ENCODE measurements around the gene EPO.

Gene EPO

DNA sequence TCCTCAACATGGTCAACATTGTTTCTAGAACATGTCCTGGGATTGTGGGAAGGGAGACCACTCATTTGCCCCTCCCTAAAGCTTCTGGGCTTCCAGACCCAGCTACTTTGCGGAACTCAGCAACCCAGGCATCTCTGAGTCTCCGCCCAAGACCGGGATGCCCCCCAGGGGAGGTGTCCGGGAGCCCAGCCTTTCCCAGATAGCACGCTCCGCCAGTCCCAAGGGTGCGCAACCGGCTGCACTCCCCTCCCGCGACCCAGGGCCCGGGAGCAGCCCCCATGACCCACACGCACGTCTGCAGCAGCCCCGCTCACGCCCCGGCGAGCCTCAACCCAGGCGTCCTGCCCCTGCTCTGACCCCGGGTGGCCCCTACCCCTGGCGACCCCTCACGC is at the start of gene EPO:
TSS of gene EPO (plus strand) at position 190 of the 392 bp plus-strand sequence. CDS start 513 bp downstream, outside the sequence.
- no peak within 1 kb of the TSS for H3K9ac ChIP-seq (ENCODE audit: low read depth, low read length, poor library complexity, severe bottlenecking)

DNA sequence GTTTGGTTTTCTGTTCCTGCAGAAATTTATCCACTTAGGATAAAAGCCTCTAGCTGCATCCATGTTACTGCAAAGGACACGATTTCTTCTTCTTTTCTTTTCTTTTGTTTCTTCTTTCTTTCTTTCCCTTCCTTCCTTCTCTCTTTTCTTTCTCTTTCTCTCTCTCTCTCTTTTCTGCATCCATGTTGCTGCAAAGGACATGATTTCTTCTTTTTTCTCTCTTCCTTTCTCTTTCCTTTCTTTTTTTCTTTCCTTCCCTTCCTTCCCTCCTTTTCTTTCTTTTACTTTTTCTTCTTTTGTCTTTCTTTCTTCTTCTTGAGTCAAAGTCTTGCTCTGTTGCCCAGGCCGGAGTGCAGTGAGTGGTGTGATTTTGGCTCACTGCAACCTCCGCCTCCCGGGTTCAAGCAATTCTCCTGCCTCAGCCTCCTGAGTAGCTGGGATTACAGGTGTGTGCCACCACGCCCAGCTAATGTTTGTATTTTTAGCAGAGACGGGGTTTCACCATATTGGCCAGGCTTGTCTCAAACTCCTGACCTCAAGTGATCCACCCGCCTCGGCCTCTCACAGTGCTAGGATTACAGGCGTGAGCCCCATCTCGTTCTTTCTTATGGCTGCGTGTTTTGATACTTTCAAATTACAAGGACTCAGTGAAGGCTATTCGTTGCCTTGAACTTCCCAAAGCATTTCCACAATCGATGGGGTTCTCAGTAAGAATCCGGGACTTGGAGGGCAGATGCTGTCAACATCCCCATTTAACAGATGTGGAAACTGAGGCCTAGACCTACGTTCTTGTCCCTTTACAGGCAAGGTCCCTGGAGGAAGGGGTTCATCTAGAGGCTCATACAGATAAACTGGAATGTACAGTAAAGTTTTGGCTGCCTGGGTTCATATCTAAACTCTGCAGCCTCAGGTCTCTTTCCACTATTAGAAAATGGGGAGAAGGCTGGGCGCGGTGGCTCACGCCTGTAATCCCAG is 48.6 kb upstream of the EPO start:
- Histone ChIP-seq H3K9me3 (ENCODE audit: insufficient read depth, low read depth, low read length) (no peaks in the 10 kb centered on the region), H3K27me3 (ENCODE audit: insufficient read depth, low read length, poor library complexity, severe bottlenecking) (no peaks in the 10 kb centered on the region), H3K79me2 (ENCODE audit: insufficient read depth, low read length) (peaks cover 30% of the 10 kb centered on the region), H3K36me3 (ENCODE audit: insufficient read depth, low read length) (peaks cover 3% of the 10 kb centered on the region; the same call in 1 of the 2 replicates), H4K20me1 (ENCODE audit: insufficient read depth, low read length, poor library complexity, severe bottlenecking) (peaks cover 24% of the 10 kb centered on the region), H3K4me3 (ENCODE audit: low read length, poor library complexity, severe bottlenecking) (no peak overlapping the region), H3K4me2 (ENCODE audit: low read depth, low read length, poor library complexity, severe bottlenecking) (no peak overlapping the region), H3K4me1 (ENCODE audit: insufficient read depth, low read length, poor library complexity, severe bottlenecking) (peaks cover 6% of the 10 kb centered on the region), H2AFZ (ENCODE audit: low read length) (no peak overlapping the region), H3F3A (ENCODE audit: low read depth) (no peaks in the 10 kb centered on the region), H3K9ac (ENCODE audit: low read depth, low read length, poor library complexity, severe bottlenecking) (no peak overlapping the region), H3K9me2 (replicated peaks; ENCODE audit: low read depth, low read length) (no peaks in the 10 kb centered on the region)
- TF ChIP-seq, protein P1, sequence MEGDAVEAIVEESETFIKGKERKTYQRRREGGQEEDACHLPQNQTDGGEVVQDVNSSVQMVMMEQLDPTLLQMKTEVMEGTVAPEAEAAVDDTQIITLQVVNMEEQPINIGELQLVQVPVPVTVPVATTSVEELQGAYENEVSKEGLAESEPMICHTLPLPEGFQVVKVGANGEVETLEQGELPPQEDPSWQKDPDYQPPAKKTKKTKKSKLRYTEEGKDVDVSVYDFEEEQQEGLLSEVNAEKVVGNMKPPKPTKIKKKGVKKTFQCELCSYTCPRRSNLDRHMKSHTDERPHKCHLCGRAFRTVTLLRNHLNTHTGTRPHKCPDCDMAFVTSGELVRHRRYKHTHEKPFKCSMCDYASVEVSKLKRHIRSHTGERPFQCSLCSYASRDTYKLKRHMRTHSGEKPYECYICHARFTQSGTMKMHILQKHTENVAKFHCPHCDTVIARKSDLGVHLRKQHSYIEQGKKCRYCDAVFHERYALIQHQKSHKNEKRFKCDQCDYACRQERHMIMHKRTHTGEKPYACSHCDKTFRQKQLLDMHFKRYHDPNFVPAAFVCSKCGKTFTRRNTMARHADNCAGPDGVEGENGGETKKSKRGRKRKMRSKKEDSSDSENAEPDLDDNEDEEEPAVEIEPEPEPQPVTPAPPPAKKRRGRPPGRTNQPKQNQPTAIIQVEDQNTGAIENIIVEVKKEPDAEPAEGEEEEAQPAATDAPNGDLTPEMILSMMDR (conservative IDR thresholded peaks at IDR 0.05; ENCODE audit: low read length), result no peak
- TF ChIP-seq EZH2phosphoT487 (IDR thresholded peaks at IDR 0.05; ENCODE audit: borderline replicate concordance), result no peak

More for the DNA sequence above, at the start of gene EPO:
- no peaks in the 10 kb centered on the region for H3K79me2 ChIP-seq (ENCODE audit: insufficient read depth, low read length)
- no peaks in the 10 kb centered on the region for H3K27me3 ChIP-seq (ENCODE audit: insufficient read depth, low read length, poor library complexity, severe bottlenecking)
- H3K36me3 ChIP-seq (ENCODE audit: insufficient read depth, low read length), result no peaks in the 10 kb centered on the region
- no peaks in the 10 kb centered on the region for H3K9me3 ChIP-seq (ENCODE audit: insufficient read depth, low read depth, low read length)
- no peaks in the 10 kb centered on the region for H3F3A ChIP-seq (ENCODE audit: low read depth)
- no peaks in the 10 kb centered on the region for H4K20me1 ChIP-seq (ENCODE audit: insufficient read depth, low read length, poor library complexity, severe bottlenecking)
- no peaks in the 10 kb centered on the region for H3K4me1 ChIP-seq (ENCODE audit: insufficient read depth, low read length, poor library complexity, severe bottlenecking)
- H3K4me3 ChIP-seq (ENCODE audit: low read length, poor library complexity, severe bottlenecking), result no peak within 1 kb of the TSS
- no peak within 1 kb of the TSS for H2AFZ ChIP-seq (ENCODE audit: low read length)
- H3K4me2 ChIP-seq (ENCODE audit: low read depth, low read length, poor library complexity, severe bottlenecking), result no peak within 1 kb of the TSS
- TF ChIP-seq, protein P1 (conservative IDR thresholded peaks at IDR 0.05; ENCODE audit: low read length), result no peak
- TF ChIP-seq EZH2phosphoT487 (IDR thresholded peaks at IDR 0.05; ENCODE audit: borderline replicate concordance), result no peak
- no peaks in the 10 kb centered on the region for H3K9me2 ChIP-seq (replicated peaks; ENCODE audit: low read depth, low read length)

DNA sequence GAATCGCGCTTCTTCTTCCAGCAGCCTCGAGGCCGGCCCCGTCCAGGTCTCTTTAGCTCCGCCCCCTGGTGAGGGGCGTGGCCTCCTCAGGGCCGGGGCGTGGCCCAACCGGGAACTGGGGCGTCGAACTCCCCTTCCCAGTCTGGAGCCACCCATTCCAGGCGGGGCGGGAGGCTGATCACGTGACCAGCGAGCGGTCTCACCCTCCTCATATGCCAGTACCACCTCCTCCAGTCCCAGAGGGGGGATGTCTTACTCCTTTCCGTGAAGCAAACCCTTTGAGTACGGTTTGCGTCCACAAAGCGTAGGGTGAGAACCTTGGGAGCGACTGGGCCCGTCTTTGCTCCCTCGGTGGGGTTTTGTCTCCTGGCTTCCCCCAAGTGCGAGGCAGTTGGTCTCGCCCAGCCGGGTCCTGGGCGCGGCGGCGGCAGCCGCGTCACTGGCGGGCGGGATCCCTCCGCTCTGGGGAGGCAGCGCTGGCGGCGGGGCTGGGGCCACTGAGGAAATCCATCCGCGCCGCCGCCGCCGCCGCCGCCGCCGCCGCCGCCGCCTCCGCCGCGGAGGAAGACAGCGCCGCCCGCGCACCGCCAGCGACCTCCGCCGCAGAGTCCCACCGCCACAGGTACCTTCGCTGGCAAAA is 46.8 kb upstream of the EPO start, which contains the start of gene GNB2:
TSS of gene GNB2 (plus strand) at position 439 of the 640 bp plus-strand sequence. CDS start 2,526 bp downstream, outside the sequence.
- Histone ChIP-seq H3K79me2 (ENCODE audit: insufficient read depth, low read length) (peaks cover 38% of the 10 kb centered on the region), H3K27me3 (ENCODE audit: insufficient read depth, low read length, poor library complexity, severe bottlenecking) (no peaks in the 10 kb centered on the region), H3K9me2 (replicated peaks; ENCODE audit: low read depth, low read length) (no peaks in the 10 kb centered on the region), H3K36me3 (ENCODE audit: insufficient read depth, low read length) (peaks cover 21% of the 10 kb centered on the region; the same call in 1 of the 2 replicates), H2AFZ (ENCODE audit: low read length) (peak within 1 kb of the TSS; percentile 93), H3K4me3 (ENCODE audit: low read length, poor library complexity, severe bottlenecking) (peak within 1 kb of the TSS; percentile 95), H3K4me2 (ENCODE audit: low read depth, low read length, poor library complexity, severe bottlenecking) (peak within 1 kb of the TSS; percentile 97), H3K9me3 (ENCODE audit: insufficient read depth, low read depth, low read length) (no peaks in the 10 kb centered on the region), H3K4me1 (ENCODE audit: insufficient read depth, low read length, poor library complexity, severe bottlenecking) (peaks cover 7% of the 10 kb centered on the region), H3K9ac (ENCODE audit: low read depth, low read length, poor library complexity, severe bottlenecking) (peak within 1 kb of the TSS; percentile 93), H3F3A (ENCODE audit: low read depth) (no peaks in the 10 kb centered on the region), H4K20me1 (ENCODE audit: insufficient read depth, low read length, poor library complexity, severe bottlenecking) (peaks cover 41% of the 10 kb centered on the region)
- TF ChIP-seq, protein P1 (conservative IDR thresholded peaks at IDR 0.05; ENCODE audit: low read length), result no peak
- no peak for TF ChIP-seq EZH2phosphoT487 (IDR thresholded peaks at IDR 0.05; ENCODE audit: borderline replicate concordance)

Data from Loucy (cell line).